HepG2 (cell line): ENCODE data around the gene BRCA1. TPM values are rescaled to one million over a fixed set of nuclear protein-coding genes. Genes with fewer than 3 reads are reported as not detected.

Source experiments
- GABPA ChIP-seq, 2 experiments: IDR thresholded peaks; 2 replicates each; pipeline ENCODE4 v1.6.1; 2011 to 2016; ENCODE audit warnings: low read depth in 2 of 2, low read length in 1 of 2, missing biosample characterization in 1 of 2, missing genetic modification characterization in 1 of 2
- HNRNPLL ChIP-seq: fragments of 200-400 bp; formaldehyde crosslinking; IDR thresholded peaks from 2 replicates; pipeline ENCODE4 v1.6.1; 2017; ENCODE audit warnings: mild to moderate bottlenecking, low read depth, low read length; ENCODE audit not compliant: poor library complexity, severe bottlenecking
- HOXA3 ChIP-seq: sonication (generic); formaldehyde crosslinking; IDR thresholded peaks from 2 replicates; pipeline ENCODE4 v1.5.0; 2020; ENCODE audit warnings: missing genetic modification reagents
- KLF12 ChIP-seq: sonication (generic); formaldehyde crosslinking; IDR thresholded peaks from 2 replicates; pipeline ENCODE4 v1.4.0; 2020; ENCODE audit warnings: missing genetic modification reagents, borderline replicate concordance
- MEIS2 ChIP-seq: sonication (generic); formaldehyde crosslinking; IDR thresholded peaks from 2 replicates; pipeline ENCODE4 v1.9.0; 2021; ENCODE audit warnings: mild to moderate bottlenecking, missing genetic modification reagents
- PHF5A ChIP-seq: IDR thresholded peaks from one replicate; pipeline ENCODE4 v1.6.1; 2018; ENCODE audit warnings: low read depth, missing genetic modification reagents; ENCODE audit not compliant: unreplicated experiment
- PRMT3 ChIP-seq: sonication (generic); formaldehyde crosslinking; IDR thresholded peaks from 2 replicates; pipeline ENCODE4 v1.8.1; 2022; ENCODE audit warnings: low read depth, mild to moderate bottlenecking, moderate library complexity, missing genetic modification reagents, borderline replicate concordance
- SETDB1 ChIP-seq: sonication (generic); formaldehyde crosslinking; IDR thresholded peaks from 2 replicates; pipeline ENCODE4 v1.5.1; 2020; ENCODE audit warnings: missing genetic modification reagents, mild to moderate bottlenecking, borderline replicate concordance
- ZNF124 ChIP-seq: sonication (generic); formaldehyde crosslinking; IDR thresholded peaks from 2 replicates; pipeline ENCODE4 v1.4.0; 2020; ENCODE audit warnings: missing genetic modification reagents
- ZNF24 ChIP-seq: fragments of 450-650 bp; IDR thresholded peaks from 2 replicates; pipeline ENCODE4 v1.6.1; 2017; ENCODE audit warnings: antibody characterized with exemption, mild to moderate bottlenecking
- ZNF616 ChIP-seq: sonication (generic); formaldehyde crosslinking; IDR thresholded peaks from 2 replicates; pipeline ENCODE4 v1.5.0; 2020; ENCODE audit warnings: low read depth, mild to moderate bottlenecking, missing genetic modification reagents
- ZNF75D ChIP-seq: sonication (generic); formaldehyde crosslinking; IDR thresholded peaks from 2 replicates; pipeline ENCODE4 v1.8.1; 2023; ENCODE audit warnings: missing genetic modification reagents, mild to moderate bottlenecking, borderline replicate concordance
- ZNF780A ChIP-seq: sonication (generic); formaldehyde crosslinking; IDR thresholded peaks from 2 replicates; pipeline ENCODE4 v1.8.0; 2022; ENCODE audit warnings: mild to moderate bottlenecking, missing genetic modification reagents, moderate library complexity
- ZNF790 ChIP-seq: sonication (generic); formaldehyde crosslinking; IDR thresholded peaks from 2 replicates; pipeline ENCODE4 v1.8.0; 2022; ENCODE audit warnings: missing genetic modification reagents, mild to moderate bottlenecking, borderline replicate concordance
- polyA plus RNA-seq, 8 experiments: library from polyadenylated mRNA; depleted of rRNA in 3 of 8; stranded (reverse) in 7 of 8; unstranded in 1 of 8; fragments of >200 nt; fragmentation: Illumina TruSeq in 4 of 8; extraction: Trizol in 4 of 8; gene quantifications; 2 replicates each; pipeline versions ENCODE4 v1.2.1 to v1.2.3, GENCODE V29; 2011 to 2016; ENCODE audit warnings: low read depth in 4 of 8, missing spikeins in 1 of 8, mixed read lengths in 1 of 8; ENCODE audit not compliant: insufficient read depth in 1 of 8
- total RNA-seq, 5 experiments: library from RNA; depleted of rRNA; stranded (reverse); fragments of >200 nt; fragmentation: Illumina TruSeq; extraction: Trizol; gene quantifications; 2 replicates each; pipeline ENCODE4 v1.2.3, GENCODE V29; 2016; ENCODE audit warnings: low read depth in 1 of 5
- TF ChIP-seq, protein P1 (sequence below): sonication (generic); formaldehyde crosslinking; IDR thresholded peaks from 2 replicates; pipeline ENCODE4 v1.8.0; 2022; ENCODE audit warnings: missing genetic modification reagents, mild to moderate bottlenecking, moderate library complexity, borderline replicate concordance
- TF ChIP-seq, protein P2 (sequence below): sonication (generic); formaldehyde crosslinking; conservative IDR thresholded peaks from 2 replicates; pipeline ENCODE4 v1.4.0; 2020; ENCODE audit warnings: missing genetic modification reagents
- TF ChIP-seq, protein P3 (sequence below), 2 experiments: fragments of 450-650 bp in 1 of 2; sonication (generic) in 1 of 2; formaldehyde crosslinking; IDR thresholded peaks; 2 replicates each; pipeline versions ENCODE4 v1.5.0 to v1.8.0; 2020 to 2022; ENCODE audit warnings: mild to moderate bottlenecking in 1 of 2, missing genetic modification reagents in 1 of 2
- TF ChIP-seq, protein P4 (sequence below): sonication (generic); formaldehyde crosslinking; IDR thresholded peaks from 2 replicates; pipeline ENCODE4 v1.9.0; 2021; ENCODE audit warnings: missing genetic modification reagents, borderline replicate concordance
- TF ChIP-seq, protein P5 (sequence below): sonication (generic); formaldehyde crosslinking; IDR thresholded peaks from 2 replicates; pipeline ENCODE4 v1.8.0; 2022; ENCODE audit warnings: mild to moderate bottlenecking, missing genetic modification reagents
- TF ChIP-seq, protein P6 (sequence below): sonication (generic); formaldehyde crosslinking; IDR thresholded peaks from 2 replicates; pipeline ENCODE4 v1.4.0; 2020; ENCODE audit warnings: missing genetic modification reagents; ENCODE audit errors: not compliant biosample characterization

The BRCA1 gene
- total and polyA plus RNA-seq, 2 of the 13 experiments (the other 11 are each of a cell fraction or from before 2014, with no cell fraction given), result 13.3 to 37.5 TPM

DNA sequence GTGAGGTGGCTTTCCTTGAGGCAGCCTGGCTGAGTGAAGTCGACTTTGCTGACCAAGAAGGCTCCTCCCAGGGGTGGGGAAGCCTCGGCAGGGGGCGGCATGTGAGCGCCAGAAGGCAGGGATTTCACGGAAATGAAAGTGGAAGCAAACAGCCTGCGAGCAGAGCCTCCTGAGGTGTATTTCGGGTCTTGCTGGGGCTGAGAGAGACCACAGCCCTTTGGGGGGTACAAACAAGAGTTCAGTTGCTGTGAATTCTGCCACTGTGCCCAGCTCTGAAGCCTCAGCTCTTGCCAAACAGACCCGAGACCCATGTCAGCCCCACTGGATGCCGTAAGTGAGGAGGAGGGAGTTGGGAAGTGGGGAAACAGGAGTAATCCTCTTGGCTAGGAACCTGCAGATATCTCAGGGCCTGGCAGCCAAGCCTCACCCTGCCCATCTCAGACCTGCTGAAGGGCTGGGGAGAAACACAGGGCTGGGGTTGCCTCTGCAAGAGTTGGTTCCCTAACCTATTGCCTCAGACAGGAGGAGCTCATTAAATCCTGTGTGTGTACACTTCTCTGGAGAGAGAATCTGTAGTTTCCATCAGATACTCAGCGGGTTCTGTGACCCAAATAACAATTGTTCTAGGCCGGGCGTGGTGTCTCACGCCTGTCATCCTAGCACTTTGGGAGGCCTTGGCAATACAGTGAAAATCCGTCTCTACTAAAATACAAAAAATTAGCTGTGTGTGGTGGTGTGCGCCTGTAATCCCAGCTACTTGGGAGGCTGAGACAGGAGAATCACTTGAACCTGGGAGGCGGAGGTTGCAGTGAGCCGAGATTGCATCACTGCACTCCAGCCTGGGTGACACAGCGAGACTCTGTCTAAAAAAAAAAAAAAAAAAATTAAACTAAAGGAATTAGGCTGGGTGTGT lies 118.3 kb downstream of the BRCA1 start, which contains the start of gene IFI35 (continued):
- TF ChIP-seq, protein P1, sequence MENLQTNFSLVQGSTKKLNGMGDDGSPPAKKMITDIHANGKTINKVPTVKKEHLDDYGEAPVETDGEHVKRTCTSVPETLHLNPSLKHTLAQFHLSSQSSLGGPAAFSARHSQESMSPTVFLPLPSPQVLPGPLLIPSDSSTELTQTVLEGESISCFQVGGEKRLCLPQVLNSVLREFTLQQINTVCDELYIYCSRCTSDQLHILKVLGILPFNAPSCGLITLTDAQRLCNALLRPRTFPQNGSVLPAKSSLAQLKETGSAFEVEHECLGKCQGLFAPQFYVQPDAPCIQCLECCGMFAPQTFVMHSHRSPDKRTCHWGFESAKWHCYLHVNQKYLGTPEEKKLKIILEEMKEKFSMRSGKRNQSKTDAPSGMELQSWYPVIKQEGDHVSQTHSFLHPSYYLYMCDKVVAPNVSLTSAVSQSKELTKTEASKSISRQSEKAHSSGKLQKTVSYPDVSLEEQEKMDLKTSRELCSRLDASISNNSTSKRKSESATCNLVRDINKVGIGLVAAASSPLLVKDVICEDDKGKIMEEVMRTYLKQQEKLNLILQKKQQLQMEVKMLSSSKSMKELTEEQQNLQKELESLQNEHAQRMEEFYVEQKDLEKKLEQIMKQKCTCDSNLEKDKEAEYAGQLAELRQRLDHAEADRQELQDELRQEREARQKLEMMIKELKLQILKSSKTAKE (CRISPR knock-in tag), result no peak
- no peak for TF ChIP-seq PRMT3
- TF ChIP-seq ZNF616, result no peak
- TF ChIP-seq KLF12 (CRISPR knock-in tag), result no peak
- peak; percentile 57 for TF ChIP-seq HOXA3 (CRISPR knock-in tag)
- TF ChIP-seq GABPA (IDR thresholded peaks at IDR 0.05; ENCODE audit: low read depth, low read length), result no peak
- TF ChIP-seq GABPA (CRISPR knock-in tag; IDR thresholded peaks at IDR 0.05; ENCODE audit: low read depth), result no peak
- TF ChIP-seq, protein P2, sequence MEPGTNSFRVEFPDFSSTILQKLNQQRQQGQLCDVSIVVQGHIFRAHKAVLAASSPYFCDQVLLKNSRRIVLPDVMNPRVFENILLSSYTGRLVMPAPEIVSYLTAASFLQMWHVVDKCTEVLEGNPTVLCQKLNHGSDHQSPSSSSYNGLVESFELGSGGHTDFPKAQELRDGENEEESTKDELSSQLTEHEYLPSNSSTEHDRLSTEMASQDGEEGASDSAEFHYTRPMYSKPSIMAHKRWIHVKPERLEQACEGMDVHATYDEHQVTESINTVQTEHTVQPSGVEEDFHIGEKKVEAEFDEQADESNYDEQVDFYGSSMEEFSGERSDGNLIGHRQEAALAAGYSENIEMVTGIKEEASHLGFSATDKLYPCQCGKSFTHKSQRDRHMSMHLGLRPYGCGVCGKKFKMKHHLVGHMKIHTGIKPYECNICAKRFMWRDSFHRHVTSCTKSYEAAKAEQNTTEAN (CRISPR knock-in tag), result no peak
- TF ChIP-seq ZNF24, result no peak
- TF ChIP-seq, protein P3, sequence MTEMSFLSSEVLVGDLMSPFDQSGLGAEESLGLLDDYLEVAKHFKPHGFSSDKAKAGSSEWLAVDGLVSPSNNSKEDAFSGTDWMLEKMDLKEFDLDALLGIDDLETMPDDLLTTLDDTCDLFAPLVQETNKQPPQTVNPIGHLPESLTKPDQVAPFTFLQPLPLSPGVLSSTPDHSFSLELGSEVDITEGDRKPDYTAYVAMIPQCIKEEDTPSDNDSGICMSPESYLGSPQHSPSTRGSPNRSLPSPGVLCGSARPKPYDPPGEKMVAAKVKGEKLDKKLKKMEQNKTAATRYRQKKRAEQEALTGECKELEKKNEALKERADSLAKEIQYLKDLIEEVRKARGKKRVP (CRISPR knock-in tag; IDR thresholded peaks at IDR 0.05), result peak in 1 of 2 experiments; percentile 79; a peak in 1 of 4 replicates
- TF ChIP-seq, protein P4, sequence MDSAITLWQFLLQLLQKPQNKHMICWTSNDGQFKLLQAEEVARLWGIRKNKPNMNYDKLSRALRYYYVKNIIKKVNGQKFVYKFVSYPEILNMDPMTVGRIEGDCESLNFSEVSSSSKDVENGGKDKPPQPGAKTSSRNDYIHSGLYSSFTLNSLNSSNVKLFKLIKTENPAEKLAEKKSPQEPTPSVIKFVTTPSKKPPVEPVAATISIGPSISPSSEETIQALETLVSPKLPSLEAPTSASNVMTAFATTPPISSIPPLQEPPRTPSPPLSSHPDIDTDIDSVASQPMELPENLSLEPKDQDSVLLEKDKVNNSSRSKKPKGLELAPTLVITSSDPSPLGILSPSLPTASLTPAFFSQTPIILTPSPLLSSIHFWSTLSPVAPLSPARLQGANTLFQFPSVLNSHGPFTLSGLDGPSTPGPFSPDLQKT (CRISPR knock-in tag), result no peak
- TF ChIP-seq, protein P5, sequence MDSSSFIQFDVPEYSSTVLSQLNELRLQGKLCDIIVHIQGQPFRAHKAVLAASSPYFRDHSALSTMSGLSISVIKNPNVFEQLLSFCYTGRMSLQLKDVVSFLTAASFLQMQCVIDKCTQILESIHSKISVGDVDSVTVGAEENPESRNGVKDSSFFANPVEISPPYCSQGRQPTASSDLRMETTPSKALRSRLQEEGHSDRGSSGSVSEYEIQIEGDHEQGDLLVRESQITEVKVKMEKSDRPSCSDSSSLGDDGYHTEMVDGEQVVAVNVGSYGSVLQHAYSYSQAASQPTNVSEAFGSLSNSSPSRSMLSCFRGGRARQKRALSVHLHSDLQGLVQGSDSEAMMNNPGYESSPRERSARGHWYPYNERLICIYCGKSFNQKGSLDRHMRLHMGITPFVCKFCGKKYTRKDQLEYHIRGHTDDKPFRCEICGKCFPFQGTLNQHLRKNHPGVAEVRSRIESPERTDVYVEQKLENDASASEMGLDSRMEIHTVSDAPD, result no peak
- TF ChIP-seq, protein P6, sequence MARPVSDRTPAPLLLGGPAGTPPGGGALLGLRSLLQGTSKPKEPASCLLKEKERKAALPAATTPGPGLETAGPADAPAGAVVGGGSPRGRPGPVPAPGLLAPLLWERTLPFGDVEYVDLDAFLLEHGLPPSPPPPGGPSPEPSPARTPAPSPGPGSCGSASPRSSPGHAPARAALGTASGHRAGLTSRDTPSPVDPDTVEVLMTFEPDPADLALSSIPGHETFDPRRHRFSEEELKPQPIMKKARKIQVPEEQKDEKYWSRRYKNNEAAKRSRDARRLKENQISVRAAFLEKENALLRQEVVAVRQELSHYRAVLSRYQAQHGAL (CRISPR knock-in tag), result no peak
- no peak for TF ChIP-seq ZNF75D (CRISPR knock-in tag)
- TF ChIP-seq ZNF780A (CRISPR knock-in tag), result no peak
- no peak for TF ChIP-seq ZNF790 (CRISPR knock-in tag)
- TF ChIP-seq SETDB1 (CRISPR knock-in tag), result no peak
- TF ChIP-seq ZNF124 (CRISPR knock-in tag), result no peak
- peak; percentile 82; the same call in 1 of the 2 replicates for TF ChIP-seq MEIS2 (CRISPR knock-in tag)
- no peak for TF ChIP-seq HNRNPLL
- TF ChIP-seq PHF5A (CRISPR knock-in tag), result no peak
